Measurements from ENCODE around the gene EDIL3.
"Not testable (repeated sequence)": the region's sequence is repeated elsewhere in the genome, so short reads cannot be mapped to it uniquely, and the experiment has no call there.

EDIL3 gene

GRCh38 chr5:84058561-84058960, 326.1 kb downstream of the EDIL3 start:
- no peak for DNase-seq

GRCh38 chr5:84057211-84057610, 327.5 kb downstream of the EDIL3 start:
- DNase-seq = no peak

GRCh38 chr5:84045964-84046363, 338.7 kb downstream of the EDIL3 start:
- no peak for DNase-seq

- no peak for DNase-seq
These were observed 347.8 kb downstream of the EDIL3 start for GRCh38 chr5:84036842-84037241.

- no peak for DNase-seq
These were observed 352.4 kb downstream of the EDIL3 start for GRCh38 chr5:84032324-84032723.

GRCh38 chr5:84028093-84028492, 356.6 kb downstream of the EDIL3 start:
- no peak for DNase-seq

GRCh38 chr5:84018521-84018920, 366.2 kb downstream of the EDIL3 start:
- not testable (repeated sequence) for DNase-seq

- DNase-seq = no peak
These were observed 367.0 kb downstream of the EDIL3 start for GRCh38 chr5:84017523-84018172.

- DNase-seq = no peak
These were observed 368.6 kb downstream of the EDIL3 start for GRCh38 chr5:84016085-84016484.

GRCh38 chr5:84014966-84015365, 369.7 kb downstream of the EDIL3 start:
- no peak for DNase-seq

- DNase-seq = no peak
These were observed 390.9 kb downstream of the EDIL3 start for GRCh38 chr5:83993803-83994202.

- DNase-seq = no peak
These were observed 393.0 kb downstream of the EDIL3 start for GRCh38 chr5:83991566-83992224.

GRCh38 chr5:83988293-83988685, 396.4 kb downstream of the EDIL3 start:
- no peak for DNase-seq

GRCh38 chr5:83987513-83988292, 397.0 kb downstream of the EDIL3 start:
- DNase-seq = no peak

- no peak for DNase-seq
These were observed 400.8 kb downstream of the EDIL3 start for GRCh38 chr5:83983852-83984251.

- DNase-seq = no peak
These were observed 410.5 kb downstream of the EDIL3 start for GRCh38 chr5:83973925-83974815.

- DNase-seq = no peak
These were observed 411.8 kb downstream of the EDIL3 start for GRCh38 chr5:83972909-83973308.

GRCh38 chr5:83972236-83972635, 412.4 kb downstream of the EDIL3 start:
- DNase-seq = no peak

- DNase-seq = no peak
These were observed 417.3 kb downstream of the EDIL3 start for GRCh38 chr5:83967417-83967816.

- DNase-seq = no peak
These were observed 419.2 kb downstream of the EDIL3 start for GRCh38 chr5:83965441-83965840.

- DNase-seq = no peak
These were observed 420.4 kb downstream of the EDIL3 start for GRCh38 chr5:83964271-83964670.

GRCh38 chr5:83957188-83957587, 427.5 kb downstream of the EDIL3 start:
- no peak for DNase-seq

- DNase-seq = no peak
These were observed 428.3 kb downstream of the EDIL3 start for GRCh38 chr5:83956386-83956785.
